Stimulated activated CD8-positive, alpha-beta memory T cell treated with anti-CD3 and anti-CD28 coated beads, Interleukin-15, amount 100 ng/mL, for 24 hours (primary cell): ENCODE measurements around the gene ZNF507.
"Not testable (repeated sequence)": the region's sequence is repeated elsewhere in the genome, so short reads cannot be mapped to it uniquely, and the experiment has no call there.

Experiments used
- DNase-seq: peaks from one replicate; pipeline ENCODE4 v3.0.0-alpha.2; 2020; ENCODE audit warnings: low read depth

ZNF507 gene

DNA sequence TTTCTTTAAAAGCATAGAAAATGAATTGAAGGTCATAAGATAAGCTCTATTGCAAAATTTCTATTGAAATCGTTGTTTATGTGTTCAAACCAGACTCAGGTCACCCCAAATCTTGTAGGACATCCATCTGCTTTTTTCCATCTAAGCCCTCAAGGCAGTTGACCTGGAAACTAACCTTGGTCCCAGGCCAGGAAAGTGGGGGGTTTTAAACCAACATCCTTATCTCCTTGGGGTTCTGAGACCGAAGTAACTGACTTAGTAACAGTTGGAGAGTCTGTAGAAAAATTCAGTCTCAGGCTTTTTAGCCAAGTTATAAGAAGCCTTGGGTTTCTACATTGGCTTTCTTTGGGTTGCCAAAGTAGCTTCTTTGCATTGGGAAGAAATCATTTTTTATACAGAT is 23.4 kb downstream of the ZNF507 start:
- no peak for DNase-seq

DNA sequence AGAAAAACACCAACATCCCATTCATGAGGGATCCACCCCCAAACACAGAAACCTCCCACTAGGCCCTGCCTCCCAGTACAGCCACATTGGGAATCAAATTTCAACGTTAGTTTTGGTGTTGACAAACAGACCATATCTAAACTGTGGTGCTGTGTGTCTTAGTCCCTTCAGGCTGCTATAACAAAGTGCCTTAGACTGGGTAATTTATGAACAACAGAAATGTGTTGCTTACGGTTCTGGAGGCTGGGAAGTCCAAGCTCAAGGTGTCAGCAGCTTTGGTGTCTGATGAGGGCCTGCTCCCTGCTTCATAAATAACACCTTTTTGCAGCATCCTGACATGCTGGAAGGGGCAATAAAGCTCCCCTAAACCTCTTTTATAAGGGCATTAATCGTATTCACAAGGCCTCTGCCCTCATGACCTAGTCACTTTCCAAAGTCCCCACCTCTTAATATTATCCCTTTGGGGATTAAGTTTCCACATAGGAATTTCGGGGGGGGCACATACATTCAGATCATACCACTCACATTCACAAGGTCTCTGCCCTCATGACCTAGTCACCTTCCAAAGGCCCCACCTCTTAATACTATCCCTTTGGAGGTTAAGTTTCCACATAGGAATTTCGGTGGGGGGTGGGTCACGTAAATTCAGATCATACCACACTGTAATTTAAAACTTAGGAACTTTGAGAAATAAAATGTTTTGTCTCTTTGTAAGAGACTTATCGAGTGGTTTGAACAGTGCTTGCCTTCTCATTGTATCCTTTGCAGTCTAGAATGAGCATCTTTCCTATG is 27.5 kb downstream of the ZNF507 start:
- no peak for DNase-seq

DNA sequence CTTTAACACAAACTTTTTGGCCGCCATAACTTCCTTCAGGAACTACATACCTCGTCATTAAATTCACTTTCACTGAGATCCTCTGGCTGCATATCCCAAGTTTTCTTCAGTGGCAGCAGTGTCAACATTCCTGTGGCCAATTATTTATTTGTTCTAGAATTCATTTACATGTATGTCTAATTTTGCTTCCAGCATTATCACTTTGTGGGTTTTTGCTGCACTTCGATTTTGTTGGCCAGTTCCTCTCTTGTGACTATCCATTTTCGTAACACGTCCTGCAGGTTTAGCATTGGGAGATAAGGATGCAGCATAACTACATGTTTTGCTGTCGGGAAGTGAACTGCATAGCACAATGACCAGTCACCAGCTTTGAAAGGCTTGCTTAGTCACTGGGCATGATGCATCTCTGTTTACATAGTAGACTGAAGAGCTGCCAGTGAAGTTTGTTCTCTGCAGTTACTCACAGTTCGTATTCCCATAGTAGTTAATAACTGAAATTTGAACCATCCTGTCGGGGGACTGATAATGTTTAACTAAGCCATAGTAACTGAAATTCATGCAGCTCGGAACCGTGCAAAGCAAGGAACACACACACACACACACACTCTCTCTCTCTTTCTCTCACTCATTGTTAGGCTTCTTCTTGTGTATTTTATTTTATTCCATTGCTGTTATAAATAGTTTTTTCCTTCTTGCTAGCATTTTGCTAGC is 28.3 kb downstream of the ZNF507 start:
- DNase-seq: no peak

DNA sequence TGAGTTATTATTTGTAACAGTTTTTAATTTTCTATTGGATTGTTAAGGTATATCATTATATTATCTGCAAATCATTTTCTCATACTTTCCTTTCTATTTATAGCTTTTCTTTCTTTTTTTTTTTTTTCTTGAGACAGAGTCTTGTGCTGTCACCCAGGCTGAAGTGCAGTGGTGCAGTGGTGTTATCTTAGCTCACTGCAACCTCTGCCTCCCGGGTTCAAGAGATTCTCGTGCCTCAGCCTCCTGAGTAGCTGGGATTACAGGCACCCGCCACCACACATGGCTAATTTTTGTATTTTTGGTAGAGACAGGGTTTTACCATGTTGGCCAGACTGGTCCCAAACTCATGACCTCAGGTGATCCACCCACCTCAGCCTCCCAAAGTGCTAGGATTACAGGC is 29.0 kb downstream of the ZNF507 start:
- DNase-seq: not testable (repeated sequence)

DNA sequence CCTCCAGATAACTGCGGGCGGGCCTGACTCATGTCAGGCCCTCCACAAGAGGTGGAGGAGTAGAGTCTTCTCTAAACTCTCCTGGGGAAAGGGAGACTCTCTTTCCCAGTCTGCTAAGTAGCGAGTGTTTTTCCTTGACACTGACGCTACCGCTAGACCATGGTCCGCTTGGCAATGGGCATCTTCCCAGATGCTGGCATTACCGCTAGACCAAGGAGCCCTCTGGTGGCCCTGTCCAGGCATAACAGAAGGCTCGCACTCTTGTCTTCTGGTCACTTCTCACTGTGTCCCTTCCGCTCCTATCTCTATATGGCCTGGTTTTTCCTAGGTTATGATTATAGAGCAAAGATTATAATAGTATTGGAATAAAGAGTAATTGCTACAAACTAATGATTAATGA is 31.7 kb downstream of the ZNF507 start:
- DNase-seq: not testable (repeated sequence)

DNA sequence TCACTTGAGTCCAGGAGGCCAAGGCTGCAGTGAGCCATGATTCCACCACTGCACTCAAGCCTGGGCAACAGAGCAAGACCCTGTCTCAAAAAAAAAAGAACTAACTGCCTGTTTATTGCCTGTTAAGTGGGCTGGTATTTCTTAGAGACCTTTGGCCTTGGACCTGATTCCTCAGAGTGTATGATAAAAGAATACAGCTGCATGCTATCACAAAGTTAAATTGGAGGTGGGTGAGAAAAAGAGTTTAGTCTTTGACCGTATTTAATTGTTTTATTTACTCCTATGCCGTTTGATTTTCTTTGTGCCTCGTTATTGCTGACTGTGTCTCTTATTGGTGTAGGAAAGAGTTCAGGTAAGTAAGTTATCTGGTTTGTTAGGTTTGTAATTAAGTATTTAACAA is 34.9 kb downstream of the ZNF507 start:
- DNase-seq: no peak

DNA sequence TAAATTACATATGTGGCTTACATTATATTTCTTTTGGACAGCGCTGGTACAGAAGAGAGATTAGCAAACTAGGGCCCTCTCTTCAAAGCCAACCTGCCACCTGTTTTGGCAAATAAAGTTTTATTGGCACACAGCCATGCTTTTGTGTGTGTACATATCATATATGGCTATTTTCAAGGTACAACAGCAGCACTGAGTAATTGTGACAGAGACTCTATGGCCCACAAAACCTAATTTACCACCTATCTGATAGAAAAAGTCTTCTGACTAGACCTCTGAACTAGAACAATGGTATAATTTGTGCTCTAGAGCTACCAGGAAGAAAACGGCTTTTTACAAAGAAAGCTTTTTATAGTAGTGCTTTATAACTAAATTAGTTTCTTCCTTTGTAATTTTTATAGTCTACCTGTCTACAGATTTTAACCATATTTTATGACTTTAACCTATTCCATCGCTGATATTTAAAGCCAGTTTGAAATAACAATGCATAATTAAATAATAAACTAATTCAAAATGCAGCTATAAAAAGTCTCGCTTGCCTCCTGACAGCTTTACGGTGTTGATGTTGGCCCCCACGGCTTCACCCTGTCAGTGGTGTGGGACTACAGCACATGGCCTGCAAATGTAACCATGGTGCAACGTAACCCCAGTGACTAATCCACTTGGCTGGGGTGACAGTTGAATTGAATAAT is 42.4 kb downstream of the ZNF507 start:
- DNase-seq: no peak

DNA sequence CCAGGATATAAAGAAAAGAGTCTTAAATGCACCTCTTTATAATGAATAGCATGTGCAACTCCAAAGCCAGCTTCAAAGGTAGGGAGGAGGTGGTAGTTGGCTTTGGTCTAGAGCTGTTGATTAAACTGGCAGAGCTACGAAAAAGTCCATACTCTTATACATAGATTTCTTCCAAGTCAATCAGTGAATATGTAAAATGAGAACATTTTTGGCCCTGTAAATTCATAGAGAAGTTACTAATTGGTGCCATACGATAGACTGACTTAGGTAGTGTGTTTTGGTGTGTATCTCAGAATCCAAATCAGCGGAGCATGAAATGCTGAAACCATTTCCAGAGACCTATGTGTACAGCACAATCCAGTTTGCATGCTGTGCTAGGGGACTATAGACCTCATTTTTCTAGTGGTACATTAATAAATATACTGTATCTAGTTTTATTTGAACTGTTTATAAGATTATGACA is 43.0 kb downstream of the ZNF507 start:
- DNase-seq: no peak

DNA sequence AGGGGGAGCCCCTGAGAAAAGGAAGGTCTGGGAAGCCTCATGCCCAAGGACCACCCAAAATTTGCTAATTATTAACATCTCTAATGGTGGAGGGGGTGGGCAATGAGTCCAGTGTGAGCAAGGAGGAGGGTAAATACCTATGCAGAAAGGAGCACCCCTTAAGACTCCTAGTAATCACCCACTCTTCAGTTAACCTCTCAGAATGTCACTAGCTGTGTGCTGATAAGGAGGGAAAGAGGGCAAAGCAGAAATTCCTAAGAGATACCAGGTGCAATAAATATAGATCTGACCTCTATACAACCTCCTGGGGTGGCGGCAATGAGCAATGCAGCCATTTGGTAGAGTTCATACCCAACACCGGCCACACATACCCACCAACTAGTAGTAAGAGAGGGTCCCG is 47.5 kb downstream of the ZNF507 start:
- DNase-seq: no peak

DNA sequence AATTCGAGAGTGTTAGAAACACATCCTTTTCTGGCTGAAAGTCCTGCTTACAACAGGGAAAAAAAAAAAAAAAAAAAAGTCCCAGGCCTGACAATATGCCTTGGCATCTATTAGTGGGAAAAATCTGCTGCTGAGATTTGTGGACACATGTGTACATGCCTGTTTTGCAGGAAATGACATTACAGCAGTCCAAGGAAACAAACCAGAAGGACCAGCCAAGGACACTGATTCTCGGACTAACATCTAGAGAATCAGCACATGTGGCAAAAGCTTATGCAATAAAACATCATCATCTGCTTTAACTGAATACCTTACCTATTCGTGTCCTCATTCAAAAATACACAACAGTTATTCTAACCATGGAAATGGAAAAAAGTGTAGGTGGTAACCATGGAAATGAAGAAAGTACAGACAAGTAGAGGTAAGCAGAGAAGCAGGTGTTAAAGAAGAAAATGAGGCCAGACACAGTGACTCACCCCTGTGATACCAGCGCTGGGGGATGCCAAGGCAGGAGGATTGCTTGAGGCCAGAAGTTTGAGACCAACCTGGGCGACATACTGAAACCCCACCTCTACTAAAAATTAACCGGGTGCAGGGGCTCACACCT is 50.7 kb downstream of the ZNF507 start:
- DNase-seq: no peak

DNA sequence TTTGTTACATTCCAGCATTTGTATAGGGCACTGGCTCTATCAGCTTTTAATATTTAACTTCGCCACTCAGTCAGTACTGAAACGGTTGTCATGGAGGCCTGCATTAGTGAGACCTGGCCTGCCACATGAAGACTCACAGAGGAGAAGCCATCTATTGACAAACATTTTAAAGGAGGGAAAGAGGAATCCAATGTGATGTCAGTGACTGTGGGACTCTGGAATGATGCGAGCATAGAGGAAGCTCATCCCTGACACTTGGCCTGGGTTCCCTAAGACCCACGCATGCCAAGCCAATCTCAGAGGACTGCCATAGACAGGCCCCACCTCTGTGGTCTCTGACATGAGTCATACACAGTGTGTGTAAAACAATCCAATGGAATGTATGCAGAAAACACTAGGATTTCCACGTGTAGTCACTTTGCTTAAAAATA is 52.3 kb downstream of the ZNF507 start:
- no peak for DNase-seq

DNA sequence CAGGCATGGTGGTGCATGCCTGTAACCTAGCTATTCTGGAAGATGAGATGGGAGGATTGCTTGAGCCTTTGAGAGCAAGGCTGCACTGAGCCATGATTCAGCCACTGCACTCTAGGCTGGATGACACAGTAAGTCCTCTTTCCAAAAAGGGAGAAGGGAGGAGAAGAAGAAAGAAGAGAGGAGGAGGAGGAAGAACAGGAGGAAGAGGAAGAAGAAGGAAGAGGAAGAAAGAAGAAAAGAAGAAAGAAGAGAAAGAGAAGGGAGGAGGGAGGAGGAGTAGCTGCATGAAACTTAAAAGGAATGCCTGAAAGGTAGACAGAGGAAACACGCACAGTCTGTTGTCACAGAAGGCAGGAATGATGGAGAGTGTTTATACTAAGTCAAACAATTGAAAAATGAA is 56.6 kb downstream of the ZNF507 start:
- DNase-seq: no peak

DNA sequence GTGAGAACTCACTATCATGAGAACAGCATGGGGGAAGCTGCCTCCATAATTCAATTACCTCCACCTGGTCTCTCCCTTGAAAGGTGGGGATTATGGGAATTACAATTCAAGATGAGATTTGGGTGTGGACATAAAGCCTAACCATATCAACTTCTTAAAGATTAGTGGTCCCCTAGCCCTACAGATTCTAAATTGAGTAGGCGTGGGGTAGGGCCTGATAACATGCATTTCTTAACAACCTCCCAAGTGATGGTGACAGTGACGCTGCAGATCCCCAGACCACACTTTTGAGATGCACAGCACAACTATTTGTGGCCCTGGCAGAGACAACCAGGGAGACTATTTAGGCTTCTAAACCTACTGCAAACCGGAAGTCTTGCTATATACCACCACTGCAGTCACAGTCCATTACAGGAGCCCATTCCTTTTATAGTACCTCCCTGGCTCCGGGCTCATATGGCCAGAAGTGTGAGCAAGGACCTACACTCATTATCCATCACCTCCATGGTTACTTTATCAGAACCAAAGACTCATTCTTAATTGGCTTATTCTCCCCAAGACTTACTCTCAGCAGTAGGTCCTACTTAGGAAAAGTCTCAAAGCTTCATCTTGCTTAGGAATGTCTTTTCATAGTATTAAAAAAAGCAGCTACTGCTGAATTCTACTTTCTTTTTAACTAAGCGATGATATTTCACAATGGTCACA is 58.0 kb downstream of the ZNF507 start:
- no peak for DNase-seq

DNA sequence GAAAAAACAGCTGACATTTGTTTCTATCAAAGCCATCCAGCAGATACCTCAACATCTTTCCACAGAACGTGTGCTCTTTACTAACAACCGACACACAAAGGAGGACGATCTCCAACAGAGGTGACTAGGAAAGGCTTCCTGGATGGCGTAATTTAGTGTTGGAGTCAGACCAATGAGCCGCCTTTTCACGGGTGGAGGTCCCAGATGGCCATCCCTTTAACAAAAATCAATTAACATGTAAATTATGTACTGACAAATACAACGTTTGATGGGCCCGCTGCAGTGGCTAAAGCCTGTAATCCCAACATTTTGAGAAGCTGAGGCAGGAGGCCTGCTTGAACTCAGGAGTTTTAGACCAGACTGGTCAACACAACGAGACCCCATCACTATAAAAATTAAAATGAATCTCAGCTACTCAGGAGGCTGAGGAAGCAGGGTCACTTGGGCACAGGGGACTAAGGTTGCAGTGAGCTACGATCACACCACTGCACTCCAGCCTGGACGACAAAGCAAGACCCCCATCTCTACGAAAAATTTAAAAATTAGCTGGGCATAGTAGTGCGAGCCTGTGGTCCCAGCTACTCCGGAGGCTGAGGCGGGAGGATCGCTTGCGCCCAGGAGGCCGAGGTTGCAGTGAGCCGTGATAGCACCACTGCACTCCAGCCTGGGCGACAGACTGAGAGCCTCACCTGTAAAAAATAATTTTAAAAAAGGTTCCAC is 59.0 kb downstream of the ZNF507 start:
- no peak for DNase-seq

DNA sequence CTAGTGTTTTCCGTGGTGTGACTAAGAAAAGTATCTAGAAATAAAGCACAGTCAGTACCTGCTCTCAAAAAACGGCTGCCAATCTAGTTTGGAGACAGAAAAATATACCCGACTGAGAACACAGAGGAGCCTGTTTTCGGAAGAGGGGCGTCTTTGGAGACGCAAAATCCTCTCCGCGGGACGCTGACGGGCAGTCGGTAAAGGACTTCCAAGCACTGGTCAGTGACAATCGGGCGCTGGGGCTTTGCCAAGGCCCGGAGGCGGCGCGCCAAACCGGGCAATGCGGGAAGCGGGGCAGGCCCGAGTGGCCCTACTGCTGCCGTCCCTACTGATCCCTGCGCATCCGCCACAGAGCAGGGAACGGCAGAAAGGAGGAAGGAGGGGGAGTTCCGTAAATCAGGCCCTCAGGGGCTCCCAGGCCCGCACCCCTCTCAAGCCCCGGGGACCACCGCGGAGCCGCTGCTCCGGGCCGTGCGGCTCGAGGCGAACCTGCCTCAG is 59.6 kb downstream of the ZNF507 start:
- no peak for DNase-seq

DNA sequence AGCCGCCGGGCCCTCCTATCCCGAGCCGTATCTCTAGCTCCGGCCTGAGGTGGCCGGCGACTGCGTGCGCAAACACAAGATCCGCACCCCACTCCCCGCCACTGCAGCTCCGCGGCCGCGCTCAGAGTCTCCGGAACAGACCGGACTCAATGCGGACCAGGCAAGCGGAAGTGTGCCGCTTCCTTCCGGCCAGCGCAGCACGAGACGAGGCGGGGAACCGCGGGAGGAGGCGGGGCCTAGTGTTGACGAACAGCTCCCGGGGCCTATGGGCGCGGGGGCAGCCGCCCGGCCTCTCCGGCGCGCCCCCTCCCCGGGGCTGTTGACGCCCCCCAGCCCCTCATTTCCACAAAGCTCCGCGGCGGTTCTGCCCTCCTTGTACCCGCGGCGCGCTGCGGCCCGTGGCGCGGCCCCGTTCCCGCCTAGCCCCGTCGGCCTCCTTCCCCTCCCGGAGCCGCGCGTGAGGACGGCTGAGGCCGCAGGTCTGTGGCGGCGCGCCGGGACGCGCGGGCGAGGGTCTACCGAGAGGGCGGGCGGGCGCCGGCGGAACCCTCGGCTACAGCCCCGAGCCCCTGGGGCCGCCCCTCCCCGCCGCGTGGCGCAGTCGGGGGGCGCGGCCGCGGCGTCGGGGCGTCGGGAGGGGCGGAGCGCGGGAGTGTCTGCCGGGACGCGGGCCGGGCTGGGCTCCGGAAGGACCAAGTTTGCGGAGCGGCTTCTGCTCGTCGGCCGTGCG is 60.2 kb downstream of the ZNF507 start, which contains the start of gene DPY19L3:
DPY19L3 (plus strand) TSS at position 340 of the 730 bp plus-strand sequence. CDS start 2,484 bp downstream, outside the sequence.
- DNase-seq: peak; percentile 88

DNA sequence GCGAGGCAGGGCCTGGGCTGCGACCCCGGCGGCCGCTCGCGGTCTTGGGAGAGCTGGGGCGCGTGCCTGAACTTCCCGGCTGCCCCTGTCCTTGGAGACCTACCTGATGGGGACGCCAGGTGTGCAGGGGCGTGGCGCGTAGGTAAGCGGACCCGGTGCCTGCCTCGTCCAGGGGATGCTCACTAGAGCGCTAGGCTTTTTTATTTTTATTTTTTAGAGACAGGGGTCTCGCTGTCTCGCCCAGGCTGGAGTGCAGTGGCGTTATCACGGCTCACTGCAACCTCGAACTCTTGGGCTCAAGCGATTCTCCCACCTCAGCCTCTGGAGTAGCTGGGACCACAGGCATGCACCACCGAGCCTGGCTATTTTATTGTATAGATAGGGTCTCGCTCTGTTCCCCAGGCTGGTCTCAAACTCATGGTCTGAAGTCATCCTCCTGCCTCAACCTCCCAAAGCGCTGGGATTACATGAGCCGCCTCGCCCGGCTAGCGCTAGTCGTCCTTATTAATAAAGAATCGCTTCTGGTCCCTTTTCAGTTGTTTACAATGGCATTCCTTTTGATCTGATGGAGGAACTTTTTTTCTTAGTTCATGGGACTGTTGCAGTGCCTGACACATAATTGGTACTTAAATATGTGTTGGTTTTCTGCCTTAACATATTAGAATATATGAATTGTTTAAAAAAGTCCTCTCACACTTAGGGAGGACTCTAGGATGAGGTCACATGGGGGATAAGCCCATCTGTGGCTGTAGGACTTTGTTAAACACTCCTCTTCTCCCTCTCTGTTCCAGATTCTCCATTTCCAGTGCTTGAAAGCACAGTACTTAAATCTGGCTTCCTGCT is 61.0 kb downstream of the ZNF507 start:
- DNase-seq: no peak

DNA sequence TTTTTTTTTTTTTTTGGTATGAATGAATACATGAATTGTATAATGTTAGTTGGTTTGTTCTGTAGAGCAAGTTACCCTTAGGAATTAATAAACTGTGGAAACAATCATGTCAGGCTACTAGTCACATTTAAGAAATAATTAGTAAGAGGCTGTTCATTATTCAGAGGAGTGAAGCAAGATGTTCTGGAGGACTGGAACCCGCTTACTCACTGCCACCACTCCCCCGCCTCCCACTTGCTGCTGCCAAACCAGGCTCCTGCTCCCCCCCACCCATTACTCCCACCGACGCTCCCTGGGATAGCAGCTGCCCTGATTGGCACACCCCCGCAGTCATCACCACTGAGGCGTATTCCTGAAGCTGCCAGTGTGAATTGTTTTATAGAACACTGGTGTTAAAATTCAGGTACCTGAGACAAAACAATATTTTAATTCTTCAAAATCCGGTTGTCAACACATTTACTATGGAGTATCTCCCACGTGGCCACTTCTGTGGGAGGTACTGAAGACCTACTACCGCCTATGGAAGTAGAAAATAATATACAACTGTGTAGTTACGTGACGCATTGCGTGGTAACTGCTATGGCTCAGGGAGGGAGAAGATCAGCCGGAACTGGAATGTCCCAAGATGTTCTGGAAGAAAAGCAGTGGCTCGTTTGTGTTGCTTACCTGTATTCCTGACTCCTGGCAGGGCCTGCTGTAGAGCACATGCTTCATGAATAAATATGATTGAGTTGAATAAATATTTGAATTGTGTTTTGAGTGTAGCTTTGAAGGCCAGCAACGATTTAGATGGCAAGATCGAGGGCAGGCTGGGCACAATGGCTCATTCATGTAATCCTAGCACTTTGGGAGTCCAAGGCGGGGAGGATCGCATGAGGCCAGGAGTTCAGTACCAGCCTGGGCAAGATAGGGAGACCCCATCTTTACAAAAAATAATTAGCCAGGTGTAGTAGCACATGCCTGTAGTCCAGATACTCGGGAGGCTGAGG is 61.9 kb downstream of the ZNF507 start:
- no peak for DNase-seq
